ENCODE measurements around the gene CDC42BPB.
A peak's percentile ranks its signal among the peaks of the same experiment; 100 is the strongest.
"Not testable (repeated sequence)": the region's sequence is repeated elsewhere in the genome, so short reads cannot be mapped to it uniquely, and the experiment has no call there.

Gene CDC42BPB

GRCh38 chr14:103026988-103027387 is 30.4 kb downstream of the CDC42BPB start:
- Histone ChIP-seq H3K9ac (ENCODE audit: low read length) (no peak overlapping the region), H3K36me3 (ENCODE audit: control insufficient read depth, insufficient read depth, low read length) (no peaks in the 10 kb centered on the region), H2AK5ac (ENCODE audit: low read length) (no peak overlapping the region), H2BK5ac (ENCODE audit: low read length) (no peak overlapping the region), H4K8ac (ENCODE audit: low read depth, low read length) (no peak overlapping the region), H4K5ac (ENCODE audit: low read length) (no peak overlapping the region), H3K79me1 (ENCODE audit: low read length) (peaks cover 27% of the 10 kb centered on the region), H2BK120ac (ENCODE audit: low read depth, low read length) (no peak overlapping the region), H3K18ac (ENCODE audit: low read length) (no peak overlapping the region), H3K56ac (ENCODE audit: low read length) (no peak overlapping the region), H3K4ac (ENCODE audit: low read depth, low read length) (no peak overlapping the region), H3K23ac (ENCODE audit: low read length) (no peak overlapping the region), H3K79me2 (ENCODE audit: control insufficient read depth, insufficient read depth, low read length) (peaks cover 41% of the 10 kb centered on the region), H3K4me1 (ENCODE audit: control insufficient read depth, low read depth, low read length) (no peaks in the 10 kb centered on the region), H3K4me3 (ENCODE audit: low read length) (no peak overlapping the region), H2BK15ac (replicated peaks; ENCODE audit: low read depth) (no peak overlapping the region), H3K27ac (ENCODE audit: low read depth, low read length) (no peak overlapping the region), H3K4me2 (ENCODE audit: low read length) (no peak overlapping the region), H3K27me3 (ENCODE audit: insufficient read depth, low read length, poor library complexity) (no peaks in the 10 kb centered on the region)
- DNase-seq: no peak
- WGBS (ENCODE audit: extremely low coverage, insufficient coverage, low lambda C conversion rate): no CpG with 5 or more reads among the region's 3 CpGs

GRCh38 chr14:103026196-103026595 is 31.2 kb downstream of the CDC42BPB start:
- not testable (repeated sequence) for H2BK120ac ChIP-seq (ENCODE audit: low read depth, low read length); H3K4me2 ChIP-seq (ENCODE audit: low read length); H3K56ac ChIP-seq (ENCODE audit: low read length); H3K36me3 ChIP-seq (ENCODE audit: control insufficient read depth, insufficient read depth, low read length); H3K27me3 ChIP-seq (ENCODE audit: insufficient read depth, low read length, poor library complexity); H2BK5ac ChIP-seq (ENCODE audit: low read length); H3K23ac ChIP-seq (ENCODE audit: low read length); H4K8ac ChIP-seq (ENCODE audit: low read depth, low read length); H3K9ac ChIP-seq (ENCODE audit: low read length); H3K4me1 ChIP-seq (ENCODE audit: control insufficient read depth, low read depth, low read length); H3K4me3 ChIP-seq (ENCODE audit: low read length); H3K27ac ChIP-seq (ENCODE audit: low read depth, low read length); DNase-seq; H3K18ac ChIP-seq (ENCODE audit: low read length); H3K4ac ChIP-seq (ENCODE audit: low read depth, low read length); H2BK15ac ChIP-seq (replicated peaks; ENCODE audit: low read depth); H4K5ac ChIP-seq (ENCODE audit: low read length); H2AK5ac ChIP-seq (ENCODE audit: low read length)
- peaks cover 27% of the 10 kb centered on the region for H3K79me1 ChIP-seq (ENCODE audit: low read length)
- WGBS (ENCODE audit: extremely low coverage, insufficient coverage, low lambda C conversion rate): no CpG with 5 or more reads among the region's 6 CpGs
- peaks cover 40% of the 10 kb centered on the region for H3K79me2 ChIP-seq (ENCODE audit: control insufficient read depth, insufficient read depth, low read length)

GRCh38 chr14:103023881-103024473 is 33.4 kb downstream of the CDC42BPB start:
- H2BK120ac ChIP-seq (ENCODE audit: low read depth, low read length): no peak overlapping the region
- H2BK5ac ChIP-seq (ENCODE audit: low read length): no peak overlapping the region
- no peak overlapping the region for H4K5ac ChIP-seq (ENCODE audit: low read length)
- no peak overlapping the region for H3K56ac ChIP-seq (ENCODE audit: low read length)
- H3K23ac ChIP-seq (ENCODE audit: low read length): no peak overlapping the region
- H3K79me1 ChIP-seq (ENCODE audit: low read length): peaks cover 38% of the 10 kb centered on the region
- H3K4me1 ChIP-seq (ENCODE audit: control insufficient read depth, low read depth, low read length): no peaks in the 10 kb centered on the region
- no peak overlapping the region for H3K4me2 ChIP-seq (ENCODE audit: low read length)
- H2BK15ac ChIP-seq (replicated peaks; ENCODE audit: low read depth): no peak overlapping the region
- no peak overlapping the region for H4K8ac ChIP-seq (ENCODE audit: low read depth, low read length)
- peak; percentile 25 for DNase-seq
- no peak overlapping the region for H3K27ac ChIP-seq (ENCODE audit: low read depth, low read length)
- no peak overlapping the region for H3K9ac ChIP-seq (ENCODE audit: low read length)
- no peaks in the 10 kb centered on the region for H3K27me3 ChIP-seq (ENCODE audit: insufficient read depth, low read length, poor library complexity)
- no peak overlapping the region for H3K4ac ChIP-seq (ENCODE audit: low read depth, low read length)
- no peak overlapping the region for H3K4me3 ChIP-seq (ENCODE audit: low read length)
- H2AK5ac ChIP-seq (ENCODE audit: low read length): no peak overlapping the region
- no peak overlapping the region for H3K18ac ChIP-seq (ENCODE audit: low read length)
- WGBS (ENCODE audit: extremely low coverage, insufficient coverage, low lambda C conversion rate): no CpG with 5 or more reads among the region's 15 CpGs
- no peaks in the 10 kb centered on the region for H3K36me3 ChIP-seq (ENCODE audit: control insufficient read depth, insufficient read depth, low read length)
- peaks cover 48% of the 10 kb centered on the region for H3K79me2 ChIP-seq (ENCODE audit: control insufficient read depth, insufficient read depth, low read length)

- Histone ChIP-seq H2BK5ac (ENCODE audit: low read length) (no peak overlapping the region), H2BK15ac (replicated peaks; ENCODE audit: low read depth) (no peak overlapping the region), H3K27me3 (ENCODE audit: insufficient read depth, low read length, poor library complexity) (no peaks in the 10 kb centered on the region), H3K36me3 (ENCODE audit: control insufficient read depth, insufficient read depth, low read length) (no peaks in the 10 kb centered on the region), H3K4me3 (ENCODE audit: low read length) (no peak overlapping the region), H3K56ac (ENCODE audit: low read length) (no peak overlapping the region), H3K79me1 (ENCODE audit: low read length) (peaks cover 41% of the 10 kb centered on the region), H4K5ac (ENCODE audit: low read length) (no peak overlapping the region), H4K8ac (ENCODE audit: low read depth, low read length) (no peak overlapping the region), H3K4ac (ENCODE audit: low read depth, low read length) (no peak overlapping the region), H3K27ac (ENCODE audit: low read depth, low read length) (no peak overlapping the region), H3K9ac (ENCODE audit: low read length) (no peak overlapping the region), H2AK5ac (ENCODE audit: low read length) (no peak overlapping the region), H3K4me2 (ENCODE audit: low read length) (no peak overlapping the region), H2BK120ac (ENCODE audit: low read depth, low read length) (no peak overlapping the region), H3K79me2 (ENCODE audit: control insufficient read depth, insufficient read depth, low read length) (peaks cover 48% of the 10 kb centered on the region), H3K4me1 (ENCODE audit: control insufficient read depth, low read depth, low read length) (no peaks in the 10 kb centered on the region), H3K23ac (ENCODE audit: low read length) (no peak overlapping the region), H3K18ac (ENCODE audit: low read length) (no peak overlapping the region)
- no CpG with 5 or more reads among the region's 2 CpGs for WGBS (ENCODE audit: extremely low coverage, insufficient coverage, low lambda C conversion rate)
- no peak for DNase-seq
These were observed 34.7 kb downstream of the CDC42BPB start for GRCh38 chr14:103022685-103023044.

GRCh38 chr14:103022002-103022684 is 35.2 kb downstream of the CDC42BPB start:
- Histone ChIP-seq H3K18ac (ENCODE audit: low read length) (no peak overlapping the region), H2AK5ac (ENCODE audit: low read length) (no peak overlapping the region), H3K4ac (ENCODE audit: low read depth, low read length) (no peak overlapping the region), H4K8ac (ENCODE audit: low read depth, low read length) (no peak overlapping the region), H2BK120ac (ENCODE audit: low read depth, low read length) (no peak overlapping the region), H2BK15ac (replicated peaks; ENCODE audit: low read depth) (no peak overlapping the region), H4K5ac (ENCODE audit: low read length) (no peak overlapping the region), H3K4me3 (ENCODE audit: low read length) (no peak overlapping the region), H3K27me3 (ENCODE audit: insufficient read depth, low read length, poor library complexity) (no peaks in the 10 kb centered on the region), H3K4me1 (ENCODE audit: control insufficient read depth, low read depth, low read length) (no peaks in the 10 kb centered on the region), H3K9ac (ENCODE audit: low read length) (no peak overlapping the region), H3K27ac (ENCODE audit: low read depth, low read length) (no peak overlapping the region), H3K56ac (ENCODE audit: low read length) (no peak overlapping the region), H2BK5ac (ENCODE audit: low read length) (no peak overlapping the region), H3K4me2 (ENCODE audit: low read length) (no peak overlapping the region), H3K79me1 (ENCODE audit: low read length) (peaks cover 45% of the 10 kb centered on the region), H3K36me3 (ENCODE audit: control insufficient read depth, insufficient read depth, low read length) (no peaks in the 10 kb centered on the region), H3K79me2 (ENCODE audit: control insufficient read depth, insufficient read depth, low read length) (peaks cover 50% of the 10 kb centered on the region), H3K23ac (ENCODE audit: low read length) (no peak overlapping the region)
- no CpG with 5 or more reads among the region's 12 CpGs for WGBS (ENCODE audit: extremely low coverage, insufficient coverage, low lambda C conversion rate)
- peak; percentile 25 for DNase-seq

GRCh38 chr14:103021684-103022001 is 35.7 kb downstream of the CDC42BPB start:
- H2BK15ac ChIP-seq (replicated peaks; ENCODE audit: low read depth): no peak overlapping the region
- no peak overlapping the region for H3K9ac ChIP-seq (ENCODE audit: low read length)
- peaks cover 52% of the 10 kb centered on the region for H3K79me2 ChIP-seq (ENCODE audit: control insufficient read depth, insufficient read depth, low read length)
- no peak overlapping the region for H4K5ac ChIP-seq (ENCODE audit: low read length)
- no peaks in the 10 kb centered on the region for H3K27me3 ChIP-seq (ENCODE audit: insufficient read depth, low read length, poor library complexity)
- H3K4me1 ChIP-seq (ENCODE audit: control insufficient read depth, low read depth, low read length): no peaks in the 10 kb centered on the region
- H2BK120ac ChIP-seq (ENCODE audit: low read depth, low read length): no peak overlapping the region
- WGBS (ENCODE audit: extremely low coverage, insufficient coverage, low lambda C conversion rate): no CpG with 5 or more reads among the region's 11 CpGs
- H3K36me3 ChIP-seq (ENCODE audit: control insufficient read depth, insufficient read depth, low read length): no peaks in the 10 kb centered on the region
- peaks cover 46% of the 10 kb centered on the region for H3K79me1 ChIP-seq (ENCODE audit: low read length)
- no peak overlapping the region for H2BK5ac ChIP-seq (ENCODE audit: low read length)
- no peak overlapping the region for H4K8ac ChIP-seq (ENCODE audit: low read depth, low read length)
- DNase-seq: no peak
- H2AK5ac ChIP-seq (ENCODE audit: low read length): no peak overlapping the region
- no peak overlapping the region for H3K4ac ChIP-seq (ENCODE audit: low read depth, low read length)
- no peak overlapping the region for H3K56ac ChIP-seq (ENCODE audit: low read length)
- H3K23ac ChIP-seq (ENCODE audit: low read length): no peak overlapping the region
- no peak overlapping the region for H3K4me3 ChIP-seq (ENCODE audit: low read length)
- no peak overlapping the region for H3K4me2 ChIP-seq (ENCODE audit: low read length)
- no peak overlapping the region for H3K27ac ChIP-seq (ENCODE audit: low read depth, low read length)
- H3K18ac ChIP-seq (ENCODE audit: low read length): no peak overlapping the region

All from mesendoderm (in vitro differentiated cells).